ENCODE measurements around the gene DDRGK1. TPM values are rescaled to one million over a fixed set of nuclear protein-coding genes. Genes with fewer than 3 reads are reported as not detected.
A peak's percentile ranks its signal among the peaks of the same experiment; 100 is the strongest.
"Not testable (repeated sequence)": the region's sequence is repeated elsewhere in the genome, so short reads cannot be mapped to it uniquely, and the experiment has no call there.

The DDRGK1 gene
- total RNA-seq, 1 donor from 2014 or later: 44.0 TPM

GRCh38 chr20:3165473-3166337, 38.8 kb downstream of the DDRGK1 start:
- peak in 1 of 2 donors; percentile 81 for DNase-seq (ENCODE audit: low read depth in 2 of 2)

- no peak for DNase-seq (ENCODE audit: low read depth in 2 of 2)
Measured at GRCh38 chr20:3164763-3165410, 39.6 kb downstream of the DDRGK1 start.

GRCh38 chr20:3164043-3164762, 40.3 kb downstream of the DDRGK1 start:
- no peak for DNase-seq (ENCODE audit: low read depth in 2 of 2)

GRCh38 chr20:3163099-3164042, 41.1 kb downstream of the DDRGK1 start:
- no peak for DNase-seq (ENCODE audit: low read depth in 2 of 2)

GRCh38 chr20:3162080-3162611, 42.3 kb downstream of the DDRGK1 start:
- no peak for DNase-seq (ENCODE audit: low read depth in 2 of 2)

GRCh38 chr20:3161316-3162079, 43.0 kb downstream of the DDRGK1 start:
- no peak for DNase-seq (ENCODE audit: low read depth in 2 of 2)

- no peak for DNase-seq (ENCODE audit: low read depth in 2 of 2)
Measured at GRCh38 chr20:3160418-3160817, 44.1 kb downstream of the DDRGK1 start.

GRCh38 chr20:3158968-3159431, 45.5 kb downstream of the DDRGK1 start:
- peak; percentile 16 to 41 for DNase-seq (ENCODE audit: low read depth in 2 of 2)

- no peak for DNase-seq (ENCODE audit: low read depth in 2 of 2)
Measured at GRCh38 chr20:3157817-3158216, 46.7 kb downstream of the DDRGK1 start.

- no peak for DNase-seq (ENCODE audit: low read depth in 2 of 2)
Measured at GRCh38 chr20:3156811-3157619, 47.5 kb downstream of the DDRGK1 start.

- DNase-seq (ENCODE audit: low read depth in 2 of 2): not testable (repeated sequence)
Measured at GRCh38 chr20:3152057-3152644, 52.3 kb downstream of the DDRGK1 start.

GRCh38 chr20:3150908-3151307, 53.6 kb downstream of the DDRGK1 start:
- DNase-seq (ENCODE audit: low read depth in 2 of 2): no peak

- DNase-seq (ENCODE audit: low read depth in 2 of 2): no peak
Measured at GRCh38 chr20:3146732-3147341, 57.6 kb downstream of the DDRGK1 start.

GRCh38 chr20:3141757-3142156, 62.7 kb downstream of the DDRGK1 start:
- DNase-seq (ENCODE audit: low read depth in 2 of 2): no peak
